Measurements from ENCODE around the gene RPL36.
A peak's percentile ranks its signal among the peaks of the same experiment; 100 is the strongest.
"Not testable (repeated sequence)": the region's sequence is repeated elsewhere in the genome, so short reads cannot be mapped to it uniquely, and the experiment has no call there.

The RPL36 gene

DNA sequence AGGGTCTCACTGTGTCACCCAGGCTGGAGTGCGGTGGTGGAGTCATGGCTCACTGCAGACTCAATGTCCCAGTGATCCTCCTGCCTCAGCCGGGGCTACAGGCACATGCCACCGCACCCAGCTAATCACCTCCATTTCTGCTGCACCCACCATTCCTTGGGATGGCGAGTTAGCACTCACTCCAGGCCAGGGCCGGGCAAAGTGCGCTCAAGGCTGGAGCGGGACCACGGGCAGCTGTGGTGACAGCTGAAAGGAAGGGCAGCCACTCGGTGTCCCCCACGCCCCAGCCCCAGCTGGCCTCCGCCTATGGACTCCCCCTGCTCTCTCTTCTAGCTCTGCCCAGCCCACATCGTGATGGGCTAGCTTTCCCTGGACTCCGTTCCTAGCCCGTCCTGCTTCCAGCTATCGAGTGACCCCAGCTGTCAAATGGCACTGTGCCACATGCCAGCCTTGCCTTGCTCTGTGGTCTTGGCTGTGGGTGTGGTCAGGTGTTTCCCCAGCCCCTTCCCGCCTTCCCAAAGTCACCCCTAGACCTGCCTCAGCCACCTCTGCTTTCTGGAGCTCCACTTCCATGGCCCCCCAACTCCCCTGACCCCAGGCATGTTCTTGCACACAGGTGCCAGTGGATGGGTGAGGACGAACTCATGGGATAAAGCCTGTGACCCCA, 13.9 kb upstream of the RPL36 start:
- no peak for DNase-seq

DNA sequence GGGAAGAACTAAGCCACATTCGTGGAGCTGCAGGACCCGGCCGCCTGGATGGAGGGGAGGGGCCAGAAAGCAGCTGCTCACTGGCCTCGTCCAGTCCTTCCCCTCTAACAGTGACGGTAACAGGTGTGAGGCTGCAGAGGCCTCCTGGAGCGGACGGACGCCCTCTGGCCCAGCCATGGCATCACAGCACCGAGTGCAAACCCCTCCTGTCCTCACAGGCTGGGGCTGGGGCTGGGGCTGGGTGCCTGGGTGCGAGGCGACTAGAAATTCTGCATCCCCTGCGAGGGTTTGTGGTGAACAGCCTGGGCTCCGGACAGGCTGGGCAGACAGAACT, 13.4 kb upstream of the RPL36 start:
- no peak for DNase-seq

DNA sequence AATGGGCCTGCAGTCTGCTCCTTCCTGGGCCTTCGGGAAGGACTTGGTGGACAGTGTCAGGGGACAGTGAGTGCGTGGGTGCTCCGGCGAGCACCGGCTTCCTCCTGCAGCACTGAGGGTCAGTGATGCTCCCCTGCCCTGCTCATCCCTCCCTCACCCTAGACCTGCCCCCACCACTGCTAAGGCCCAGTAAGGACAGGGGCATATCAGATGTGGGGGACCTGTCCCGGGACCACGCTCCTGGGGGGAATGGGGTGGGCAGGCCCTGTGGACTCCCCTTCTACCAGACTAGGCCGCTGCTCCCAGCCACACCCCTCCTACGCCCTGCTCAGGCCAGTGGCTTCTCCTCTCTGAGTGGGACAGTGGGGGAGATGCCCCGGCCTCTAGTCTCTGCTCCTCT, 13.0 kb upstream of the RPL36 start:
- DNase-seq, result no peak

DNA sequence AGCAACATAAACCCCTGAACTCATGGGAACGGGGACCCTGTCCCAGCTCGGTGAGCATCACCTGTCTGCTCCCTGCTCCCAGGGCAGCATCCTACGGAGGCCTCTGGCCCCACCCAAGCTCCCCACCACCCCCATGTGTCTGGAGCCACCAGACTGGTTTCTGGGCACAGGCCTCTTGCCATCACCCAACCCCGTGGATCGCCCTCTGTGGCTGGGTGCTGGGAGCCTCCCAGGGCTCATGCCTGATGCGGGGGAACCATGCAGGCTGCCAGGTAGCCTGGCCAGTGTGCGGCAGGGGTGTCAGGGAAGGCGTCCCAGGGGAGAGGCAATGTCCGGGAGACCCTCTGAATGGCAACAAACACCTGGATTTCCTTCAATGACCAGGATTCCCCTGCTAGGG, 12.5 kb upstream of the RPL36 start:
- DNase-seq, result no peak

DNA sequence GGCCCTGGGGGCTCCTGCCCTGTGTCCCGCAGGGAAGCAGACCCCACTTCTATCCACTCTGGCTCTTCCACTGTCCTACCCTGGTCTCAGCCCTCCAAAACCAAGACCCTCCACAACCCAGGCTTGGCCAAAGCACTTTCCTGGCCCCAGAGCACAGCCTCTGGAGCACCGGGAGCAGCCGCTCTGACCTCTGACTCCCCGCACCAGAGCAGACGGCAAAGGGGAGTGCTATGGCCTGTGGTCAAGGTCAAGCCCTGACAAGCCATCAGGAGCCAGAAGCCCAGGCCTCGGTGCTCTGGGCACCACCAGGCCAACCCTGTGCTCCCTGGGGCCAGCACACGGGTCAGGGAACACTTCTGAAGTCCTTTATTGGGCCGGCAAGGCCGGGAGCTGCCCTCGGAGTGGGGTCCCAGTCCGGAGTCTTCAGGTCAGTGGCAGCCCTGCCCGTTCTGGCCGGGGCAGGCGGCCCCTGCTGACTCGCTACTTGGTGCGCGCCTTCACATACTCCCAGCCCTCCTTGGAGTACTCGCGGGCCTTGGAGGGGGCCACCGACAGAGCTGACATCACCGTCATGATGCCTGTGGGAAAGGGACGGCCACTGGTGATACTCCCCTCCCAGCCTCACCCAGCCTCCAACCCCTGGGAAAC, 11.9 kb upstream of the RPL36 start:
- no peak for DNase-seq

DNA sequence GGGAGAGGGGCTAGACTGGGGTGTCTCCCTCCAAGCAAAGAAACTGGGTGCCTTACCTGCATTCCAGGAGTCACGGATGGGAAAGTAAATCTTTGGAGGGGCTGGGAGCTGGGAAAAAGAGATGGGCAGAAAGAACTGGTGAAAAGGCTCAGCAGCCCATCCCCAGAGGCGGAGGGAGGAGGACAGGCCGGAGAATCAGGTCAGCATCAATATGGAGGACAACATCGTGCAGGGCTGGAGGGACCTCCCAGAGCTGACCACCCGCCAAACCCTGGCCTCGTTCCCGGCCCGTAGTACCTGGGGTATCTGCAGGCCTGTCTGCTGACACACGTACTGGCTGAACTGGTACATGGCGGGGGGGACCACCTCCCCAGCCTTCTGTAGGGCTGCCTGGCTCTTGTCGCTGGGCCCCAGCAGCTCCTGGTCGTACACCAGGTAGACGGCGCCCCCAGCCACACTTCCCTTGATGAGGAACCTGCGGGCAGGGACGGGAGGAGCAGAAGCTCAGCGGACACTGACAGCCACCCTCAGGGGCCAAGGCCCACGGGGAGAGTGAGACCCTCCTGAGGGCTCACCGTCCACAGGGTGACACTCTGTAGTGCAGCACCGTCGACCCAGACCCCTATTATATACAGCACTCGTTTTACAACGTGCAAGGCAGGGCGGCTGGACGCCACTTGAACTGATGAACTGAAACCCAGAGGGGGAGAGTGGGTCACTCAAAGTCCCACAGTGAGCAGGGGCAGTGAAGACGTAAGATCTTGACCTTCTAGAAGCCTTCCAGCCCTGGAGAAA, 10.6 kb upstream of the RPL36 start:
- no peak for DNase-seq

DNA sequence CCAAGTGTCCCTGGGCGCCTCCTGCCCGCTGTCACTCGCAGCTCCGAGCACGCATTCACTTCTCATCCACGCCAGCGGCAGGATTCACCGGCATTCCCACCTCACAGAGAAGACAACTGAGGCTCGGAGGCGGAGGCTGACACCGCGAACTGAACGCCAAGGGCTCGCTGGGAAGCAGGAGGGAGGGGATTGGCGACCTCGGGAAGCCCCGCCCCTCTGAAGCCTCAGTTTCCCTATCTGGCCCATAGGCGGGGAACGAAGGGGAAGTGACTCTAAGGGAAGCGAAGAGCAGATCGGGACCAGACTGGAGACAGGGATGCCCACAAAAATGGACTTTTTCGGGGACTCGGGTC, 10.0 kb upstream of the RPL36 start:
- no peak for DNase-seq

DNA sequence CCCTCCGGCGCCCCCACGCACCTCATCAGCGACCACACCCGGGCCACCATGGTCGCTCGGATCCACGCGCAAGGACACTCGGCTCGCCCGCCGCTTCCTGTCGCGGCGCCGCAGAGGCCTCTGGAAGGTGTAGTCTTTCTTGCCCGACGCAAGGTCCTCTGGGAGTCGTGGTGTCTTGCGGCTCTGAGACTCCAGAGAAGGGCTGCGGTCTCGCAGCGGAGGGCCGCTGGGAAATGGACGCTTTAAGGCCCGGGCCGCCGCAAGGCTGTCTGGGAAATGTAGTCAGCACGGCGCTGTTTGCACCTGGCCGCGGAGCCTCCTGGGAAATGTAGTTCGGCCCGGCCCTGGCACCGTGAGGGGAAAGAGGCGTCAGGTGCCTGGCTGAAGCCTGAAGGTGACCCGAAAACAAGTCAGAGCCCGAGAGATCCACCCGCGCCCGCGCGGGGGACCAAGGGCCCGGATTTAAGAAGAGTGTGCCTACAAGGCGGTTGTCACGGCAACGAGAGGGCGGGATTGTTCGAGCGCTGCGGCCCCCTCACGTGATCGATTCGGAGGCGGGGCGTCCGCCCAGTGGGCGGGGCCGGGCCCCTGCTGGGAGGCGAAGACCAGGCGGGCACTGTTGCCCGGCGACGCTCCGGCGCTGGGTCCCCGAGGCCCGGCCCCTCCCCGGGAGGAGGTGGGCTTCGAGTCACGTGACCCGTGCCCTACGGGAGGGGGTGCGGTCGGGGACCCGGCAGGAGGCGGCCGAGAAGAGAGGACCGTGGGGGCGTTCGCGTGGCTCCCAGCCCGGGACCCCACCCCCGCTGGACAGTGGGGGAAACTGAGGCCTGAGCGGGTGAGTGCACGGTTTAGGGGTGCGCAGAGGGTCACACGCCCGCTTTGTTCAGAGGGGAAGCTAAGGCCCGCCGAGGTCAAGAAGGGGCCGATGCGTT, 9.4 kb upstream of the RPL36 start, which contains the start of the genes HSD11B1L and MICOS13:
HSD11B1L (plus strand) TSS at position 591 of the 932 bp plus-strand sequence. CDS start 3,806 bp downstream, outside the sequence.
MICOS13 (minus strand) TSS at position 80 of the 932 bp plus-strand sequence; CDS start at position 50, 30 bp downstream.
- DNase-seq, result peak; percentile 92

DNA sequence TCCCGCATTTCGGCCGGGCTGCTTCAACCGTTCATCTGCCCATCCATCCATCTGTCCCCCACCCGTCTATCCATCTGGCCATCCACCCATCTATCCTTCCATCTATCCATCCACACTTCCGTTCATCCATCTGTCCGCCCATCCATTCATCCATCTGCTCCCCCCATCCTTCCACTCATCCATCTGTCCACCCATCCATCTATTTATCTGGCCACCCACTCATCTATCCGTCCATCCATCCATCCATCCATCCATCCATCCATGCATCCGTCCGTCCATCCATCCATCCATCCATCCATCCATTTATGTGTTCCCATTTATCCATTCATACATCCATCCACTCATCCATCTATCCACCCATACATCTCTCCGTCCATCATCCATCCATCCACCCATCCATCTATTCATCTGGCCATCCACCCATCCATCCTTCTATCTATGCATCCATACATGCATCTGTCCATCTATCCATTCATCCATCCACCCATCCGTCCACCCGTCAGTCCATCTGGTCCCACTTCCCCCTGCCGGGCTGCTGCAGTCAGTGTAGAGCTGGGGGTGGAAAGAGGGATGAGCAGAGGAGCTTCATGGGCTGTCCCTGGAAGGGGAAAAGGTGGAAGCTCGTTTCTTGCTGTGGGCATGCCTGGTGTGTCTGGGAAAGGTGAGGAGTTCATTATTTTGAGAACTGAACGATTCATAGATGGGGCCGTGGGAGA, 8.5 kb upstream of the RPL36 start:
- no peak for DNase-seq

DNA sequence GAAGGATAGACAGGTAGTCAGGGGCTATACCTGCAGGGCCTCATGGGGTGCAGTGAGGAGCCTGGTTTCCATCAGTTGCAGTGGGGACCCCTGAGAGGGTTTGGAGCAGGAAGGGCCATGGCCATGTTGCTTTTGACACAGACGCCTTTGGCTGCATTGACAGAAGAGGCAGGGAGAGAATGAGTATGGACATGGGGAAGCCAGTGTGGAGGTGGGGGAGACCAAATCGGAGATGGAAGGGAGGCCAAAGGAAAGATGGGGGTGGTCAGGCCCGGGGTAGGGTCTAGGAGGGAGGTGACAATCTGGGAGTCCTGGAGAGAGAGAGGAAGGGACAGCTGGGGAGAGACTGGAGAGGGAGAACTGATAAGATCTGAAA, 8.0 kb upstream of the RPL36 start:
- DNase-seq, result no peak

DNA sequence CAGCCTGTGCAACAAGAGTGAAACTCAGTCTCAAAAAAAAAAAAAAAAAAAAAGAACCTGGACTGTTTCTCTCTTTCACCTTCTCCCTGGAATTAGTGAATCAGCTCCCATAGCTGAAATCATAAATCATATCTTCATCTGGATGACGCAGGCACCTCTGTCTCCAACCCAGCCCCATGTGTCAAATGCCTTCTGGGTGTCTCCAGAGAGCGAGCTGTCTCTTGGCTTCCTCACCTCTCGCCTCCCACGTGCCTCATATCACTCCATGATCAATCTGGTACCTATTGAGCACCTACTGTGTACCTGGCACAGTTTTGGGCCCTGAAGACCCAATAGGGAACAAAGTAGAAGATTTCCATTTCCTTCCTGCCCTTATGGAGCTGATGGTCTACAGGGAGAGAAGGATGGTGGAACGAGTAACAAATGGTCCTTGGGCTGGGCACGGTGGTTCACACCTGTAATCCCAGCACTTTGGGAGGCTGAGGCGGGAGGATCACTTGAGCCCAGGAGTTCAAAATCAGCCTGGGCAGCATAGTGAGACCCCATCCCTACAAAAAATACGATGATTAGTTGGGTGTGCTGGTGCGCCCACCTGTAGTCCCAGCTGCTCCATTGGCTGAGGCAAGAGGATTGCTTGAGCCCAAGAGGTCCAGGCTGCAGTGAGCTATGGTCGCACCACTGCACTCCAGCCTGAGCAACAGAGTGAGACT, 6.8 kb upstream of the RPL36 start:
- DNase-seq, result no peak

DNA sequence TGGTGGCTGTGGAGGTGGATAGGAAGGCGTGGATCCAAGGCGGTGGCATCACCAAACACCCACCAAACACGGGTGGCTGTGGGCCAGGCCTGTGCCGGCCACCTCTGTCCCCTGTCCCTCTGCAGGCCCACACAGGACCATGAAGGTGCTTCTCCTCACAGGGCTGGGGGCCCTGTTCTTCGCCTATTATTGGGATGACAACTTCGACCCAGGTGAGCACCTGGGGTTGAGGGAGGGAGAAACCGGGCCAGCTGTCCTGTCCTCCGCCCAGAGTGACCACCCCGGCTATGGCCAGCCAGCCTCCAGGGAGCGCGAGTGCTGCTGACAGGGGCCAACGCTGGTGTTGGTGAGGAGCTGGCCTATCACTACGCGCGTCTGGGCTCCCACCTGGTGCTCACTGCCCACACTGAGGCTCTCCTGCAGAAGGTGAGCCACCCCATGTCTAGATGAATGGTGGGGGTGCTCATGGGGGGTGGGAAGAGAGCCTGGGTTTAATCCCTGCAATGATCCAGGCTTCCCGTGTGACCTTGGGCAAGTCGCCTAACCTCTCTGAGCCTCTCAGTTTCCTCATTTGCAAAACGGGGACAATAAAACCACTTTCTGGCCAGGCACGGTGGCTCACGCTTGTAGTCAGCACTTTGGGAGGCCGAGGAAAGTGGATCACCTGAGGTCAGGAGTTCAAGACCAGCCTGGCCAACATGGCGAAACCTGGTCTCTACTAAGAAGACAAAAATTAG, 5.2 kb upstream of the RPL36 start:
- no peak for DNase-seq

DNA sequence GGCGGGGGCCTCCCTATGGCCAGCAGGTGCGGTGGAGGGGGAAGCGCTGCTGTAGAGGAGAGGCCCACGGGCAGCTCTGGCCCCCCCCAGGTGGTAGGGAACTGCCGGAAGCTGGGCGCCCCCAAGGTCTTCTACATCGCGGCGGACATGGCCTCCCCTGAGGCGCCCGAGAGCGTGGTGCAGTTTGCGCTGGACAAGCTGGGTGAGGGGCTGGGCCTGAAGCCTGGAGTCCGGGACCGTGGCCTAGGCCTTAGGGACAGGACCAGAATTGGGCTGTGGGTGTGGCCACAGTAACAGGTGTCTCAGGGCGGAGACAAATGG, 3.8 kb upstream of the RPL36 start:
- no peak for DNase-seq

DNA sequence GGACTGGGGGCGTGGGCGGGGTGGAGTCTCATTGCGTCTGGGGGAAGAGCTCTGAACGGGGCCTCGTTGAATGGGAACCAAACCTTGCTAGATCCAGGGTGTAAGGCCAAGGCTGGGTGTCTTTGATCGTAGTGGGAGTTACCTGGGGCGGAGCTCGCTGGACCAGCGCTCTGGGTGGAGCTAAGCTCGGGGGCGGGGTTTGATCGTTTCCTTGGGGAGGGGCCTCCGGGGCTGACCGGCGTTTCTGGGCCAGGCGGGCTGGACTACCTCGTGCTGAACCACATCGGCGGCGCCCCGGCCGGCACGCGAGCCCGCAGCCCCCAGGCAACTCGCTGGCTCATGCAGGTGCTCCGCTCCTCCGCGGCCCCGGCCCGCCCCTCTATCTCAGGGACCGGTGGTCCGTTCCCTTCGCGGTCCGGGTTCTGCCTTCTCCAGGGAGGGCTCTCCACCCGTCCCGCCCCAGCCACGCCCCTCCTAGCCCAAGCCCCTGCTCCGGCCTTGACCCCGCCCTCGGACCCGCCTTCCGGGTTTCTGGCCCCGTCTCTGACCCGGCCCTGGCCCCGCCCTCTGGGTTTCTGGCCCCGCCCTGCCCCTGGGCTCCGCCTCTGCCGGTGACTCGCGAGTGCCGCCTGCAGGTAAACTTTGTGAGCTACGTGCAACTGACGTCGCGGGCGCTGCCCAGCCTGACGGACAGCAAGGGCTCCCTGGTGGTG, 3.3 kb upstream of the RPL36 start:
- DNase-seq, result peak; percentile 86

DNA sequence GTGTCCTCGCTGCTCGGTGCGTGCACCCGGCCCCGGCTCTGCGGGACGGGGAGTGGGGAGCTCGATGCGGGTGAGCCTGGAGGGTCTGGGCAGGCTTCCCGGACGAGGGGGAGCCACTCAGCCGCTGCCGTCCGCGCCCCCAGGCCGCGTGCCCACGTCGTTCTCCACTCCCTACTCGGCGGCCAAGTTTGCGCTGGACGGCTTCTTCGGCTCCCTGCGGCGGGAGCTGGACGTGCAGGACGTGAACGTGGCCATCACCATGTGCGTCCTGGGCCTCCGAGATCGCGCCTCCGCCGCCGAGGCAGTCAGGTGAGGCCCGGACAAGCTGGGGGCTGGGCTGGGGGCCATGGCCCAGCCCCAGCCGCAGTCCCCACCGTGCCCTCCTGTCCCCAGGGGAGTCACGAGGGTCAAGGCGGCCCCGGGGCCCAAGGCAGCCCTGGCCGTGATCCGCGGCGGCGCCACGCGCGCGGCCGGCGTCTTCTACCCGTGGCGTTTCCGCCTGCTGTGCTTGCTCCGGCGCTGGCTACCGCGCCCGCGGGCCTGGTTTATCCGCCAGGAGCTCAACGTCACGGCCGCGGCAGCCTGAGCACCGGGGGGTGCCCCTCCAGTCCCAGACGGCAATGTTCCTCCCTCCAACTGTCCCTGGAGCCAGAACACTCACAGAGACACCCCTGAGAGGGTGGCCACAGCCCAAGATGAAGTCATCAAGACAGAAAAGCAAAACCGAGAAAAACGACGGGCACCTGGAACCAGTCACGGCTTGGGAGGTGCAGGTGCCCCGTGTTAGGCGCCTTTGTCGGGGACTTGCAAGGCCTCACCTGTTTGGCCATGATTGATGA, 2.5 kb upstream of the RPL36 start:
- no peak for DNase-seq

DNA sequence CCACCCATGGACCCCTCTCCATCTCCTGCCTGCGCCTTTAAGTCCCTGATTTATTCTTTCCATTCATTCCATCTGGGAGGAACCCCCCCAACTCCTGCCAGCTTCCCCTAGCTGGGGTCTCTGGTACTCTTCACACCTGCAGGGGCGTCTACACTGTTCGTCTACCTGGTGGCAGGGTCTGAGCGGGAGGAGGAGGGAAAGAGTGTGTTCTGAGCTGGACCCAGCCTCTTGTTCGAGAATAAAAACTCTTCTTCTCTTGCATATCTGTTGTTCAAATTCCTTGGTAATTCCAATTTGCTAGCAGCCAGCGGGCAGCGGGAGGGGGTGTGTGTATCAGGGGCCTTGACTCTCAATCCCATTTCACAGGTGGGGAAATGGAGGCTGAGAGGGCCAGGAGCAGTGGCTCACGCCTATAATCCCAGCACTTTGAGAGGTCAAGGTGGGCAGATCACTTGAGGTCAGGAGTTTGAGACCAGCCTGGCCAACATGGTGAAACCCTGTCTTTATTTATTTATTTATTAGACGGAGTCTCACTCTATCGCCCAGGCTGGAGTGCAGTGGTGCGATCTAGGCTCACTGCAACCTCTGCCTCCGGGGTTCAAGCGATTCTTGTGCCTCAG, 1.7 kb upstream of the RPL36 start:
- not testable (repeated sequence) for DNase-seq

DNA sequence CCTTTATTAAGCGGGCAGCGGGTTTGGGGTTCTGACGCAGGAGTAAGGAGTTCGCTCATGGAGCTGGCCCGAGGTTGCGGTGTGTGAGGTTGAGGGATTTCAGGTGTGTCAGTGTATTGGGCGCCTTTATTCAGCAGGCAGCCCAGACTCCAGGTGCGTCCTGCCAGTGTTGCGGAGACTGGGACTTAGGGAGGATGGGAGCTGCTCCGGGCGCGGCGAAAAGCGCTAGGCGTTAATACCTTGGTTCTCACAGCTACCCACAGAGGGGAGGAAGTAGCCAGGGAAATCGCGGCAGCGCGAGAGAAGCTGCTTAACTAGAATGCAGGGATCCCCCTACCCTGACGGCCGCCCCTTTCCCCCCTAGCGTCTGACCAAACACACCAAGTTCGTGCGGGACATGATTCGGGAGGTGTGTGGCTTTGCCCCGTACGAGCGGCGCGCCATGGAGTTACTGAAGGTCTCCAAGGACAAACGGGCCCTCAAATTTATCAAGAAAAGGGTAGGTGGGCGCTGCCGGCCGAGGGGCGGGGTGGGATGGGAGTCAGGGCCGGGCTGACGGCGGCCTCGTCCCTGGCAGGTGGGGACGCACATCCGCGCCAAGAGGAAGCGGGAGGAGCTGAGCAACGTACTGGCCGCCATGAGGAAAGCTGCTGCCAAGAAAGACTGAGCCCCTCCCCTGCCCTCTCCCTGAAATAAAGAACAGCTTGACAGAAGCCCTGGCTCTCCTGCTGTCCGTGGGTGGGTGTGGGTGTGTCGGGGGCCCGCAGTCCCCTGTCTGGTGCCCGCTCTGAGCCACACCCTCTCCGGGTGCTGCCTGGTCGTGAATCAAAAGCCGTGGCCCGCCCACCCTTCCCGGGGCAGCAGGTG, 1.1 kb downstream of the RPL36 start:
- DNase-seq, result peak; percentile 17
